ENCODE results near the gene HEXB.
A peak's percentile ranks its signal among the peaks of the same experiment; 100 is the strongest.

HEXB gene

DNA sequence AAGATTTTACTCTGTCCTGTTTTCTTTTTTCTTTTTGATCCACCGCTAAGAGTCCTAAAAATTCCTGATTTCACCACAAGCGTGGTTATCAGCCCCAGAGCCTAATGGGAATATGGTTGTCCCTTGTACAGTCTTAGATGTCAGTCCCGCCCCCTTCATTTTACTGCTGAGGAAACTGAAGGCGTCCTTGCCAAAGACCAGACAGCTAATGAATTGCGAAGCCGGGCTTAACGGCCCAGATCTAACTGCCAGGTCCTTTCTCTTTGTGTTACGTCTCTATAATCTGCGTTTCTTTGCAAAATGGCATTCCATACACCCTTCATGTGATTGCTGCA lies 82.5 kb downstream of the HEXB start:
- TF ChIP-seq, protein P1, sequence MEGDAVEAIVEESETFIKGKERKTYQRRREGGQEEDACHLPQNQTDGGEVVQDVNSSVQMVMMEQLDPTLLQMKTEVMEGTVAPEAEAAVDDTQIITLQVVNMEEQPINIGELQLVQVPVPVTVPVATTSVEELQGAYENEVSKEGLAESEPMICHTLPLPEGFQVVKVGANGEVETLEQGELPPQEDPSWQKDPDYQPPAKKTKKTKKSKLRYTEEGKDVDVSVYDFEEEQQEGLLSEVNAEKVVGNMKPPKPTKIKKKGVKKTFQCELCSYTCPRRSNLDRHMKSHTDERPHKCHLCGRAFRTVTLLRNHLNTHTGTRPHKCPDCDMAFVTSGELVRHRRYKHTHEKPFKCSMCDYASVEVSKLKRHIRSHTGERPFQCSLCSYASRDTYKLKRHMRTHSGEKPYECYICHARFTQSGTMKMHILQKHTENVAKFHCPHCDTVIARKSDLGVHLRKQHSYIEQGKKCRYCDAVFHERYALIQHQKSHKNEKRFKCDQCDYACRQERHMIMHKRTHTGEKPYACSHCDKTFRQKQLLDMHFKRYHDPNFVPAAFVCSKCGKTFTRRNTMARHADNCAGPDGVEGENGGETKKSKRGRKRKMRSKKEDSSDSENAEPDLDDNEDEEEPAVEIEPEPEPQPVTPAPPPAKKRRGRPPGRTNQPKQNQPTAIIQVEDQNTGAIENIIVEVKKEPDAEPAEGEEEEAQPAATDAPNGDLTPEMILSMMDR (IDR thresholded peaks at IDR 0.05; ENCODE audit: low read depth, low read length, missing control alignments), result no peak
- in situ Hi-C loops (cut with HindIII; ENCODE audit: low pct_ligation_motif_present, low sequenced_read_pairs), result no loop called here

More for the DNA sequence above, 82.5 kb downstream of the HEXB start:
- H3K27ac ChIP-seq, result no peak overlapping the region
- peak overlapping the region; percentile 84 for H3K4me3 ChIP-seq (ENCODE audit: low read depth, low read length)
- no peaks in the 10 kb centered on the region for H3K27me3 ChIP-seq (replicated peaks)
- DNase-seq, result peak; percentile 38
- H3K36me3 ChIP-seq (replicated peaks), result peaks cover 23% of the 10 kb centered on the region
